WTC11 (cell line): ENCODE measurements around the gene BCL7C. TPM values are rescaled to one million over a fixed set of nuclear protein-coding genes. Genes with fewer than 3 reads are reported as not detected.

ENCODE experiments used
- ATAC-seq: fragments of 200-7000 bp; cut with Tn5 transposase; 2 replicates; pipeline ENCODE4 v1.10.0; 2021; ENCODE audit warnings: mild to moderate bottlenecking, moderate library complexity
- CTCF ChIA-PET: fragments of 300-600 bp; sonication (Branson Sonifier 250); formaldehyde crosslinking; loops from one replicate; lab custom pipeline; 2021; ENCODE audit warnings: antibody characterized with exemption; lab: Charles Lee
- POLR2A ChIA-PET: fragments of 350-600 bp; sonication (Branson Sonifier 250); formaldehyde crosslinking; loops from one replicate; lab custom pipeline; 2021; ENCODE audit warnings: antibody characterized with exemption; lab: Charles Lee
- DNase-seq: peaks from one replicate; pipeline ENCODE4 v3.0.0; 2021; ENCODE audit warnings: low spot score
- H3K27ac Mint-ChIP-seq: 2 replicates; pipeline ENCODE4 v1.8.0; 2021; ENCODE audit warnings: mixed read lengths
- H3K27me3 Mint-ChIP-seq: 2 replicates; pipeline ENCODE4 v1.8.0; 2021; ENCODE audit warnings: low read depth, mild to moderate bottlenecking, moderate library complexity, mixed read lengths
- H3K36me3 Mint-ChIP-seq: 2 replicates; pipeline ENCODE4 v1.8.0; 2021; ENCODE audit warnings: mixed read lengths
- H3K4me1 Mint-ChIP-seq: 2 replicates; pipeline ENCODE4 v1.8.0; 2022; ENCODE audit warnings: mixed read lengths
- H3K4me3 Mint-ChIP-seq: 2 replicates; pipeline ENCODE4 v1.8.0; 2021; ENCODE audit warnings: mild to moderate bottlenecking, moderate library complexity, mixed read lengths
- H3K9me3 Mint-ChIP-seq: 2 replicates; pipeline ENCODE4 v1.8.0; 2021; ENCODE audit warnings: mixed read lengths
- ATF1 ChIP-seq: sonication (generic); formaldehyde crosslinking; IDR thresholded peaks from 2 replicates; pipeline ENCODE4 v1.8.1; 2023; ENCODE audit warnings: mild to moderate bottlenecking, moderate library complexity, missing genetic modification reagents
- ATF3 ChIP-seq: sonication (generic); formaldehyde crosslinking; conservative IDR thresholded peaks from 2 replicates; pipeline ENCODE4 v1.8.1; 2022; ENCODE audit warnings: mild to moderate bottlenecking, missing genetic modification reagents
- CBFB ChIP-seq: sonication (generic); formaldehyde crosslinking; IDR thresholded peaks from 2 replicates; pipeline ENCODE4 v1.8.1; 2022; ENCODE audit warnings: mild to moderate bottlenecking, low read depth, missing genetic modification reagents
- ESRRA ChIP-seq: sonication (generic); formaldehyde crosslinking; IDR thresholded peaks from 2 replicates; pipeline ENCODE4 v1.8.1; 2022; ENCODE audit warnings: mild to moderate bottlenecking, missing genetic modification reagents, borderline replicate concordance
- ETV6 ChIP-seq: sonication (generic); formaldehyde crosslinking; IDR thresholded peaks from 2 replicates; pipeline ENCODE4 v1.8.1; 2022; ENCODE audit warnings: mild to moderate bottlenecking, missing genetic modification reagents
- GABPB1 ChIP-seq: sonication (generic); formaldehyde crosslinking; IDR thresholded peaks from 2 replicates; pipeline ENCODE4 v1.8.1; 2023; ENCODE audit warnings: mild to moderate bottlenecking, missing genetic modification reagents
- HMGA2 ChIP-seq: fragments of 250-450 bp; sonication (Bioruptor Pico); IDR thresholded peaks from 2 replicates; pipeline ENCODE4 v1.4.0; 2021; ENCODE audit warnings: mild to moderate bottlenecking, moderate library complexity
- NFATC4 ChIP-seq: fragments of 250-450 bp; sonication (Bioruptor Pico); IDR thresholded peaks from 2 replicates; pipeline ENCODE4 v1.9.0; 2021; ENCODE audit warnings: mild to moderate bottlenecking
- RORB ChIP-seq: fragments of 250-450 bp; sonication (Bioruptor Pico); IDR thresholded peaks from 2 replicates; pipeline ENCODE4 v1.9.0; 2021; ENCODE audit warnings: mild to moderate bottlenecking
- TCF7 ChIP-seq: sonication (generic); formaldehyde crosslinking; IDR thresholded peaks from 2 replicates; pipeline ENCODE4 v1.8.0; 2022; ENCODE audit warnings: mild to moderate bottlenecking, low read depth, missing genetic modification reagents, moderate library complexity
- USF1 ChIP-seq: sonication (generic); formaldehyde crosslinking; IDR thresholded peaks from 2 replicates; pipeline ENCODE4 v1.8.0; 2022; ENCODE audit warnings: mild to moderate bottlenecking, missing genetic modification reagents
- ZNF121 ChIP-seq: sonication (generic); formaldehyde crosslinking; IDR thresholded peaks from 2 replicates; pipeline ENCODE4 v1.8.0; 2023; ENCODE audit warnings: missing genetic modification reagents
- ZNF138 ChIP-seq: sonication (generic); formaldehyde crosslinking; conservative IDR thresholded peaks from 2 replicates; pipeline ENCODE4 v1.8.1; 2022; ENCODE audit warnings: mild to moderate bottlenecking, moderate library complexity, missing genetic modification reagents
- ZNF317 ChIP-seq: sonication (generic); formaldehyde crosslinking; IDR thresholded peaks from 2 replicates; pipeline ENCODE4 v1.8.1; 2023; ENCODE audit warnings: low read depth, mild to moderate bottlenecking, moderate library complexity, missing genetic modification reagents, borderline replicate concordance
- ZNF532 ChIP-seq: fragments of 250-450 bp; sonication (Bioruptor Pico); IDR thresholded peaks from 2 replicates; pipeline ENCODE4 v1.9.0; 2021; ENCODE audit warnings: mild to moderate bottlenecking, borderline replicate concordance
- total RNA-seq: library from RNA; stranded (reverse); gene quantifications from 3 replicates; pipeline ENCODE4 v1.2.3, GENCODE V29; 2021
- TF ChIP-seq, protein P1 (sequence below): fragments of 250-450 bp; sonication (Bioruptor Pico); IDR thresholded peaks from 2 replicates; pipeline ENCODE4 v1.9.0; 2021; ENCODE audit warnings: moderate library complexity, mild to moderate bottlenecking, inconsistent platforms, borderline replicate concordance
- TF ChIP-seq, protein P2 (sequence below): fragments of 250-450 bp; sonication (Bioruptor Pico); IDR thresholded peaks from 2 replicates; pipeline ENCODE4 v1.9.0; 2021; ENCODE audit warnings: mild to moderate bottlenecking
- TF ChIP-seq, protein P3 (sequence below): sonication (generic); formaldehyde crosslinking; IDR thresholded peaks from 2 replicates; pipeline ENCODE4 v1.8.0; 2022; ENCODE audit warnings: mild to moderate bottlenecking, missing genetic modification reagents

The BCL7C gene
- total RNA-seq, 1 experiment from 2014 or later = 18.3 TPM

DNA sequence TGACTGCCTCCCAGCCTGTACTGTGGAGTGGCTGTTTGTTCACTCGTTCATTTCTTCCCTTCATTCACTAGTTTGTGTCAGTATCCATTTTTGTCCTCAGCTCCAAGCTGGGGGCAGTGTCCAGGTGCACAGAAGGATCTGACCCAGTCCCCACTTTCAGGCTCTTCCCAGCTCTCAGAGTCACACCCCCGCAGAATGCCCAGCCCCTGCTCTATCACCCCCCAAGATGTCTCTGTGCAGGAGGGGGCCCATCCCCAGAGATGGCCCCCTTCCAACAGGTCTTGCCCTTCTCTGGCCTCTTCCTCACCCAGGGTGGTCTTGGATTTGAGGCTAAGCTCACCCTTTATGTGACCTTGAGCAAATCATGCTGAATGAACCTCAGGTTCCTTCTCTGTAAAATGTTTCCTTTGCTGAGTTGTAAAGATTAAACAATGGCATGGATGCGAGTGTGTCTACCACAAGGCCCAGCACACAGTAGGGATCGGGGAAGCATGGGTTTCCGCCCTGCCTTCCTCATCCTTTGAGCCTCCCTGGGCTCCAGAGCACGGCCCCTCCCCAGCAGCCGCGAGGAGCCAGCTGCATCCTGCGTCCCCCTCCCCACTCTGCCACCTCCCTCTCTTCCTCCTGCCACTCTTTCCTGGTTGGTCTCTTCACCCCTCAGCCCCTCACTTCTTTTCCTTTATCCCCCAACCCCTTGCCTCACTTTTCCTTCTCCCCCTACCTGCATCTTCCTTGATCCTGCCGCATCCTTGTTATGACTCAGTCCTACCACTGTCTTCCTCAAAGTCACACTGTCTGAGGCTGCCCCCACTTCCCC lies 32.3 kb upstream of the BCL7C start (continued):
- TF ChIP-seq ZNF532 = no peak
- TF ChIP-seq, all 79 proteins: peak for 0

GRCh38 chr16:30925632-30925987 lies 31.7 kb upstream of the BCL7C start:
- H3K27ac Mint-ChIP-seq = no peak overlapping the region

GRCh38 chr16:30924913-30925631 lies 31.2 kb upstream of the BCL7C start:
- H3K27ac Mint-ChIP-seq = no peak overlapping the region
- ATAC-seq = no peak
- peaks cover 20% of the 10 kb centered on the region for H3K4me1 Mint-ChIP-seq
- CTCF ChIA-PET = interaction anchor here (0.6 to 6.5 kb wide), 2 partner anchors 16 to 785 kb away, joined by 4 to 79 read pairs; no protein-coding TSS in a partner anchor
- no peak for TF ChIP-seq ETV6 (CRISPR knock-in tag)
- TF ChIP-seq, protein P1, sequence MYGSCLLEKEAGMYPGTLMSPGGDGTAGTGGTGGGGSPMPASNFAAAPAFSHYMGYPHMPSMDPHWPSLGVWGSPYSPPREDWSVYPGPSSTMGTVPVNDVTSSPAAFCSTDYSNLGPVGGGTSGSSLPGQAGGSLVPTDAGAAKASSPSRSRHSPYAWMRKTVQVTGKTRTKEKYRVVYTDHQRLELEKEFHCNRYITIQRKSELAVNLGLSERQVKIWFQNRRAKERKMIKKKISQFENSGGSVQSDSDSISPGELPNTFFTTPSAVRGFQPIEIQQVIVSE (CRISPR knock-in tag) = no peak
- TF ChIP-seq TCF7 (CRISPR knock-in tag) = no peak
- TF ChIP-seq HMGA2 (CRISPR knock-in tag) = no peak
- TF ChIP-seq CBFB = no peak
- no peak for TF ChIP-seq ESRRA (CRISPR knock-in tag)
- TF ChIP-seq ZNF138 (CRISPR knock-in tag) = no peak
- TF ChIP-seq NFATC4 (CRISPR knock-in tag) = no peak
- TF ChIP-seq USF1 = no peak
- TF ChIP-seq, all 79 proteins: peak for 0
- Mint-ChIP-seq H3K9me3 (no peaks in the 10 kb centered on the region), H3K27me3 (no peaks in the 10 kb centered on the region; the same call in 1 of the 2 replicates), H3K4me3 (peak overlapping the region; percentile 78), H3K36me3 (peaks cover 10% of the 10 kb centered on the region; the same call in 1 of the 2 replicates)
- POLR2A ChIA-PET = interaction anchor here (1.0 kb wide), 2 partner anchors 23 to 29 kb away, joined by 3 read pairs; partner anchors contain the start of gene CTF1
- no peak for DNase-seq

More at GRCh38 chr16:30925632-30925987, 31.7 kb upstream of the BCL7C start:
- no peak for TF ChIP-seq CBFB
- TF ChIP-seq ZNF317 (CRISPR knock-in tag) = no peak
- no peak for TF ChIP-seq GABPB1 (CRISPR knock-in tag)
- no peak for TF ChIP-seq ZNF121 (CRISPR knock-in tag)
- TF ChIP-seq ATF3 = no peak
- TF ChIP-seq, protein P2, sequence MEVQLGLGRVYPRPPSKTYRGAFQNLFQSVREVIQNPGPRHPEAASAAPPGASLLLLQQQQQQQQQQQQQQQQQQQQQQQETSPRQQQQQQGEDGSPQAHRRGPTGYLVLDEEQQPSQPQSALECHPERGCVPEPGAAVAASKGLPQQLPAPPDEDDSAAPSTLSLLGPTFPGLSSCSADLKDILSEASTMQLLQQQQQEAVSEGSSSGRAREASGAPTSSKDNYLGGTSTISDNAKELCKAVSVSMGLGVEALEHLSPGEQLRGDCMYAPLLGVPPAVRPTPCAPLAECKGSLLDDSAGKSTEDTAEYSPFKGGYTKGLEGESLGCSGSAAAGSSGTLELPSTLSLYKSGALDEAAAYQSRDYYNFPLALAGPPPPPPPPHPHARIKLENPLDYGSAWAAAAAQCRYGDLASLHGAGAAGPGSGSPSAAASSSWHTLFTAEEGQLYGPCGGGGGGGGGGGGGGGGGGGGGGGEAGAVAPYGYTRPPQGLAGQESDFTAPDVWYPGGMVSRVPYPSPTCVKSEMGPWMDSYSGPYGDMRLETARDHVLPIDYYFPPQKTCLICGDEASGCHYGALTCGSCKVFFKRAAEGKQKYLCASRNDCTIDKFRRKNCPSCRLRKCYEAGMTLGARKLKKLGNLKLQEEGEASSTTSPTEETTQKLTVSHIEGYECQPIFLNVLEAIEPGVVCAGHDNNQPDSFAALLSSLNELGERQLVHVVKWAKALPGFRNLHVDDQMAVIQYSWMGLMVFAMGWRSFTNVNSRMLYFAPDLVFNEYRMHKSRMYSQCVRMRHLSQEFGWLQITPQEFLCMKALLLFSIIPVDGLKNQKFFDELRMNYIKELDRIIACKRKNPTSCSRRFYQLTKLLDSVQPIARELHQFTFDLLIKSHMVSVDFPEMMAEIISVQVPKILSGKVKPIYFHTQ = no peak
- TF ChIP-seq ATF1 = no peak
- TF ChIP-seq RORB (CRISPR knock-in tag) = no peak
- TF ChIP-seq, protein P3, sequence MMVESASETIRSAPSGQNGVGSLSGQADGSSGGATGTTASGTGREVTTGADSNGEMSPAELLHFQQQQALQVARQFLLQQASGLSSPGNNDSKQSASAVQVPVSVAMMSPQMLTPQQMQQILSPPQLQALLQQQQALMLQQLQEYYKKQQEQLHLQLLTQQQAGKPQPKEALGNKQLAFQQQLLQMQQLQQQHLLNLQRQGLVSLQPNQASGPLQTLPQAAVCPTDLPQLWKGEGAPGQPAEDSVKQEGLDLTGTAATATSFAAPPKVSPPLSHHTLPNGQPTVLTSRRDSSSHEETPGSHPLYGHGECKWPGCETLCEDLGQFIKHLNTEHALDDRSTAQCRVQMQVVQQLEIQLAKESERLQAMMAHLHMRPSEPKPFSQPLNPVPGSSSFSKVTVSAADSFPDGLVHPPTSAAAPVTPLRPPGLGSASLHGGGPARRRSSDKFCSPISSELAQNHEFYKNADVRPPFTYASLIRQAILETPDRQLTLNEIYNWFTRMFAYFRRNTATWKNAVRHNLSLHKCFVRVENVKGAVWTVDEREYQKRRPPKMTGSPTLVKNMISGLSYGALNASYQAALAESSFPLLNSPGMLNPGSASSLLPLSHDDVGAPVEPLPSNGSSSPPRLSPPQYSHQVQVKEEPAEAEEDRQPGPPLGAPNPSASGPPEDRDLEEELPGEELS = no peak
- no peak for TF ChIP-seq TCF7 (CRISPR knock-in tag)
- CTCF ChIA-PET = interaction anchor here (6.5 kb wide), 1 partner anchor 16 kb away, joined by 79 read pairs; no protein-coding TSS in a partner anchor
- no peak for DNase-seq
- H3K4me3 Mint-ChIP-seq = peak overlapping the region; percentile 45; the same call in 1 of the 2 replicates
- H3K9me3 Mint-ChIP-seq = no peaks in the 10 kb centered on the region
- POLR2A ChIA-PET = interaction anchor here (1.0 kb wide), 2 partner anchors 22 to 29 kb away, joined by 3 read pairs; partner anchors contain the start of gene CTF1
- H3K36me3 Mint-ChIP-seq = peaks cover 13% of the 10 kb centered on the region
- H3K27me3 Mint-ChIP-seq = no peaks in the 10 kb centered on the region; the same call in 1 of the 2 replicates
- ATAC-seq = no peak
- H3K4me1 Mint-ChIP-seq = peaks cover 20% of the 10 kb centered on the region
